ENCODE results near the gene ABAT.

ABAT gene

DNA sequence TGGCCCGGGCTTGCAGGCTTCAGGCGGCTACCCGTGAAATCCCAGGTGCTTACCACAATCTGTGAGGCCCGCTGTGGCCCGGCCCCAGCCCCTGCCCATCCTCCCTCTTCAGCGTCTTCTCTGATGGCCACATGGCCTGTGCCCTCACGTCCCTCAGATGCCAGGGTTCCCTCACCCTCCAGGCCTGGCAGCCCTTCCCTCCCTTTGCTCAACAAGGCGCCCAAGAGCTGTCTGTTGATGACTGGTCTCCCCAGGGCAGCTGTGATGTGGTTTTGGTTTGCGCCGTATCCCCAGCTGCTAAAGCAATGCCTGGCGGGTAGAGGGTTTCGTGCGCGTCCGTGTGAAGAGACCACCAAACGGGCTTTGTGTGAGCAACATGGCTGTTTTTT, 158.3 kb downstream of the ABAT start:
- H3K4me3 ChIP-seq (ENCODE audit: low read depth, low read length): no peak overlapping the region

More for the DNA sequence above, 158.3 kb downstream of the ABAT start:
- no peak for TF ChIP-seq CTCF (IDR thresholded peaks at IDR 0.05; ENCODE audit: borderline replicate concordance, insufficient read depth, low read depth, low read length)

Data from GM12875 (cell line).